ENCODE data around the gene TMEM259. TPM values are rescaled to one million over a fixed set of nuclear protein-coding genes. Genes with fewer than 3 reads are reported as not detected.

The TMEM259 gene
- total and polyA plus RNA-seq, 9 of the 15 experiments (the other 6 are each of a cell fraction or from before 2014, with no cell fraction given), result 0.52 to 231 (median 63.6) TPM

DNA sequence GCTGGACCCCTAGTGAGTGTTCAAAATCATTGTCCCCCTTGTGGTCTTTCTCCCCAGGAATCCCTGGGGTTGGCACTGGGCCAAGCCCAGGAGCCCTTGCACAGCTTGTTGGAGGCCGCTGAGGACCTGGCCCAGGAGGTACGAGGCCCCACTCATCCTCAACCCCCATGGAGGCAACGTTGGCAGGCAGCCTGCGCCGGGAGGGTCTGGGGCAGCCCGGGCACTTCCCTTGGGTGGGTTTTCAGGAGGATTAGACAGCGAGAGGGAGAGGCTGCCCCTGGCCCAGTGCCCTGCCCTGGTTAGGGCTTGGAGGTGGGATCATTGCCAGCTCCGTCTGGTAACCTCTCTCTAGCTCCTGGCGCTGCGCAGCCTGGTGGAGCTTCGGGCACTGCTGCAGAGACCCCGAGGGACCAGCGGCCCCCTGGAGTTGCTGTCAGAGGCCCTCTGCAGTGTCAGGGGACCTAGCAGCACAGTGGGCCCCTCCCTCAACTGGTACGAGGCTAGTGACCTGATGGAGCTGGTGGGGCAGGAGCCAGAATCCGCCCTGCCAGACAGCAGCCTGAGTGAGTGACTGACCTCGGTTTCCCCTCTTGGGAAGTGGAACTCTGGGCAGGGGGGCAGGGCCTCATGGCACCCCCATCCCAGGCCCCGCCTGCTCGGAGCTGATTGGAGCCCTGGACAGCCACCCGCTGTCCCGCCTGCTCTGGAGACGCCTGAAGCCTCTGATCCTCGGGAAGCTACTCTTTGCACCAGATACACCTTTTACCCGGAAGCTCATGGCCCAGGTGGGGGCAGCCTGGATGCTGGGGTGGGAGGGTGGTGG is 22.0 kb upstream of the TMEM259 start (continued):
- peak; percentile 81 for TF ChIP-seq SMAD1 (IDR thresholded peaks at IDR 0.05; ENCODE audit: low read depth, low read length, partially characterized antibody)
- TF ChIP-seq SREBF2 (CRISPR knock-in tag; IDR thresholded peaks at IDR 0.05), result no peak
- TF ChIP-seq CC2D1A (IDR thresholded peaks at IDR 0.05), result no peak
- no peak for TF ChIP-seq KDM2B (CRISPR knock-in tag; IDR thresholded peaks at IDR 0.05)
- no peak for TF ChIP-seq ZNF41 (CRISPR knock-in tag; conservative IDR thresholded peaks at IDR 0.05)
- TF ChIP-seq, protein P1, sequence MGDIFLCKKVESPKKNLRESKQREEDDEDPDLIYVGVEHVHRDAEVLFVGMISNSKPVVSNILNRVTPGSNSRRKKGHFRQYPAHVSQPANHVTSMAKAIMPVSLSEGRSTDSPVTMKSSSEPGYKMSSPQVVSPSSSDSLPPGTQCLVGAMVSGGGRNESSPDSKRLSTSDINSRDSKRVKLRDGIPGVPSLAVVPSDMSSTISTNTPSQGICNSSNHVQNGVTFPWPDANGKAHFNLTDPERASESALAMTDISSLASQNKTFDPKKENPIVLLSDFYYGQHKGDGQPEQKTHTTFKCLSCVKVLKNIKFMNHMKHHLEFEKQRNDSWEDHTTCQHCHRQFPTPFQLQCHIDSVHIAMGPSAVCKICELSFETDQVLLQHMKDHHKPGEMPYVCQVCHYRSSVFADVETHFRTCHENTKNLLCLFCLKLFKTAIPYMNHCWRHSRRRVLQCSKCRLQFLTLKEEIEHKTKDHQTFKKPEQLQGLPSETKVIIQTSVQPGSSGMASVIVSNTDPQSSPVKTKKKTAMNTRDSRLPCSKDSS (IDR thresholded peaks at IDR 0.05; ENCODE audit: low read depth, partially characterized antibody), result no peak
- peak; percentile 92 for TF ChIP-seq NFIX (CRISPR knock-in tag; IDR thresholded peaks at IDR 0.05; ENCODE audit: low read depth)
- TF ChIP-seq TEAD1 (CRISPR knock-in tag; IDR thresholded peaks at IDR 0.05), result no peak
- TF ChIP-seq NFIC (IDR thresholded peaks at IDR 0.05), result peak; percentile 100
- TF ChIP-seq, protein P2, sequence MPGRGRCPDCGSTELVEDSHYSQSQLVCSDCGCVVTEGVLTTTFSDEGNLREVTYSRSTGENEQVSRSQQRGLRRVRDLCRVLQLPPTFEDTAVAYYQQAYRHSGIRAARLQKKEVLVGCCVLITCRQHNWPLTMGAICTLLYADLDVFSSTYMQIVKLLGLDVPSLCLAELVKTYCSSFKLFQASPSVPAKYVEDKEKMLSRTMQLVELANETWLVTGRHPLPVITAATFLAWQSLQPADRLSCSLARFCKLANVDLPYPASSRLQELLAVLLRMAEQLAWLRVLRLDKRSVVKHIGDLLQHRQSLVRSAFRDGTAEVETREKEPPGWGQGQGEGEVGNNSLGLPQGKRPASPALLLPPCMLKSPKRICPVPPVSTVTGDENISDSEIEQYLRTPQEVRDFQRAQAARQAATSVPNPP (IDR thresholded peaks at IDR 0.05; ENCODE audit: borderline replicate concordance, insufficient read depth, insufficient read length), result no peak
